H1 (cell line): Measurements from ENCODE around the gene LGALS4. TPM values are rescaled to one million over a fixed set of nuclear protein-coding genes. Genes with fewer than 3 reads are reported as not detected.

Source experiments
- CBX8 ChIP-seq: fragments of 300-800, 300-1000 bp; sonication (generic); IDR thresholded peaks from 2 replicates; pipeline ENCODE4 v1.7.1; 2016; ENCODE audit warnings: low read depth, low read length, borderline replicate concordance
- CEBPB ChIP-seq: IDR thresholded peaks from 2 replicates; pipeline ENCODE4 v1.6.1; 2012; ENCODE audit warnings: low read depth, low read length
- CTBP2 ChIP-seq: IDR thresholded peaks from 2 replicates; pipeline ENCODE4 v1.7.0; 2011; ENCODE audit warnings: borderline replicate concordance, mild to moderate bottlenecking, moderate library complexity, mixed read lengths, low read length; ENCODE audit not compliant: insufficient read depth, insufficient read length
- EZH2 ChIP-seq: fragments of 200-600 bp; sonication (generic); IDR thresholded peaks from 2 replicates; pipeline ENCODE4 v1.7.1; 2012; ENCODE audit warnings: low read depth, mild to moderate bottlenecking, moderate library complexity, low read length, inconsistent platforms; ENCODE audit not compliant: severe bottlenecking
- HDAC6 ChIP-seq: IDR thresholded peaks from one replicate; pipeline ENCODE4 v1.7.1; 2012; ENCODE audit warnings: low read depth, mild to moderate bottlenecking, inconsistent platforms, low read length, moderate library complexity
- JUN ChIP-seq: IDR thresholded peaks from 2 replicates; pipeline ENCODE4 v1.6.1; 2011; ENCODE audit warnings: low read depth, mild to moderate bottlenecking, improper control_type of control experiment, low read length
- KDM4A ChIP-seq: IDR thresholded peaks from one replicate; pipeline ENCODE4 v1.7.1; 2012; ENCODE audit warnings: low read depth, mild to moderate bottlenecking, moderate library complexity, low read length, inconsistent platforms; ENCODE audit not compliant: severe bottlenecking
- KDM5A ChIP-seq: fragments of 200-600 bp; IDR thresholded peaks from 2 replicates; pipeline ENCODE4 v1.7.1; 2012; ENCODE audit warnings: mild to moderate bottlenecking, low read length, inconsistent platforms, mixed read lengths
- PHF8 ChIP-seq: fragments of 200-600 bp; sonication (generic); conservative IDR thresholded peaks from 2 replicates; pipeline ENCODE4 v1.7.1; 2012; ENCODE audit warnings: low read depth, mild to moderate bottlenecking, inconsistent platforms, low read length, moderate library complexity
- RFX5 ChIP-seq: IDR thresholded peaks from 2 replicates; pipeline ENCODE4 v1.6.1; 2011; ENCODE audit warnings: low read depth, low read length, improper control_type of control experiment, borderline replicate concordance
- SAP30 ChIP-seq: fragments of 300-600 bp; sonication (generic); IDR thresholded peaks from 2 replicates; pipeline ENCODE4 v1.7.1; 2012; ENCODE audit warnings: low read length, moderate library complexity, mild to moderate bottlenecking, inconsistent platforms; ENCODE audit not compliant: insufficient read depth, insufficient replicate concordance
- SIRT6 ChIP-seq: IDR thresholded peaks from one replicate; pipeline ENCODE4 v1.7.1; 2012; ENCODE audit warnings: low read length, inconsistent platforms
- SUZ12 ChIP-seq: fragments of 200-600 bp; sonication (generic); IDR thresholded peaks from 2 replicates; pipeline ENCODE4 v1.6.1; 2012; ENCODE audit warnings: mild to moderate bottlenecking, inconsistent platforms, low read length, moderate library complexity, mixed read lengths
- TAF7 ChIP-seq: optimal IDR thresholded peaks from 2 replicates; pipeline ENCODE3; 2011; ENCODE audit warnings: low read depth, mild to moderate bottlenecking, inconsistent platforms, low read length, moderate library complexity, borderline replicate concordance
- TCF12 ChIP-seq: IDR thresholded peaks from 2 replicates; pipeline ENCODE4 v1.6.1; 2011; ENCODE audit warnings: low read depth, mild to moderate bottlenecking, low read length
- TEAD4 ChIP-seq: IDR thresholded peaks from 2 replicates; pipeline ENCODE4 v1.6.1; 2012; ENCODE audit warnings: low read depth, low read length, inconsistent platforms, mixed read lengths
- polyA plus RNA-seq, 7 experiments: library from polyadenylated mRNA; depleted of rRNA in 3 of 7; stranded (reverse) in 5 of 7; unstranded in 2 of 7; fragments of >200 nt in 5 of 7; fragments of 200-250 nt in 2 of 7; gene quantifications; 1 replicate in 5 of 7; 2 replicates in 1 of 7; 4 replicates in 1 of 7; pipeline versions ENCODE4 v1.2.1 to v1.2.3, GENCODE V29; 2011 to 2013; ENCODE audit warnings: missing spikeins in 2 of 7, mixed read lengths in 2 of 7
- total RNA-seq: library from RNA; stranded (reverse); fragmentation: NEBNext Ultra II Directional; extraction: Animal tissue kit (Norgen Biotek cat#: 25700); gene quantifications from 2 replicates; pipeline ENCODE4 v1.2.1, GENCODE V29; 2021
- TF ChIP-seq, protein P1 (sequence below): IDR thresholded peaks from 2 replicates; pipeline ENCODE4 v1.6.1; 2011; ENCODE audit warnings: low read length, improper control_type of control experiment
- TF ChIP-seq, protein P2 (sequence below): IDR thresholded peaks from 2 replicates; pipeline ENCODE4 v1.6.1; 2011; ENCODE audit warnings: low read depth, mild to moderate bottlenecking, low read length; ENCODE audit not compliant: insufficient read depth

LGALS4 gene
- total and polyA plus RNA-seq, 2 of the 8 experiments (the other 6 are each of a cell fraction or from before 2014, with no cell fraction given), result 0.32 to 0.37 TPM

DNA sequence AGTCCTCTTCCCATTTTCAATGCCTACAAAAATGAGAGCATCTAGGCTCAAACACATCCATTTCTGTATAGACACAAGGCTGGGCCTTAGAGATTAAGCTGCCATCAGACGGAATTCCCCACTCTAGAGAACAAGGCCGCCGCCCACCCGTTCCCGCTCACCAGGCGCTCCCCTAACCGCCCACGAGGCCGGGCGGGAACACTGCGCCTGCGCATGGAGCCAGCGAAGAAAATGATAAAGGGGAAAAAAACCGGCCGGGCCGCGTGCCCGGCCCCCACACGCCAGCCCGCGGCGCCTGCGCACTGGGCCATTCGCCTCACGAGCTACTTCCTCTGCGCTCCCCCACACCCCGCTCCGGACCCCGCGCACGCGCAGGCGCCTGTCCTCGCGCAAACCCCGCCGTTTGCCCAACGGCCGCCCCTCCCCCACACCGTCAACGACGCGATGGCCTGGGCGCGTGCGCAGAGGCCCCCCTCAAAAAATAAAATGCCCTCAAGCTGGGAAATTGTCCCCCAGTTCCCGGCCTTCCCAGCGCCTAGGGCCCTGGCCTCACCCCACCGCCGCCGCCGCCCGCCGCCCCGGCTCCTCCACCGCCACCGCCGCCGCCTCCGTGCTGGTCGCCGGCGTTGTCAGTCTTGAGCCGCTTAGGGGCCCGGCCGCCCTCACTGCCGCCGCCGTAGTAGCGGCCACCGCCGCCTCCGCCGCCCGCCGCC lies 36.6 kb upstream of the LGALS4 start (continued):
- TF ChIP-seq HDAC6 (no peak), KDM5A (no peak), SUZ12 (no peak), TAF7 (no peak), TEAD4 (no peak), JUN (no peak), SAP30 (no peak), KDM4A (no peak), RFX5 (no peak), TCF12 (no peak), CBX8 (no peak), SIRT6 (no peak), PHF8 (peak; percentile 92), EZH2 (no peak), CEBPB (no peak), CTBP2 (no peak)
- TF ChIP-seq, protein P1, sequence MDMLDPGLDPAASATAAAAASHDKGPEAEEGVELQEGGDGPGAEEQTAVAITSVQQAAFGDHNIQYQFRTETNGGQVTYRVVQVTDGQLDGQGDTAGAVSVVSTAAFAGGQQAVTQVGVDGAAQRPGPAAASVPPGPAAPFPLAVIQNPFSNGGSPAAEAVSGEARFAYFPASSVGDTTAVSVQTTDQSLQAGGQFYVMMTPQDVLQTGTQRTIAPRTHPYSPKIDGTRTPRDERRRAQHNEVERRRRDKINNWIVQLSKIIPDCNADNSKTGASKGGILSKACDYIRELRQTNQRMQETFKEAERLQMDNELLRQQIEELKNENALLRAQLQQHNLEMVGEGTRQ, result peak; percentile 27; the same call in 1 of the 2 replicates
- TF ChIP-seq, protein P2, sequence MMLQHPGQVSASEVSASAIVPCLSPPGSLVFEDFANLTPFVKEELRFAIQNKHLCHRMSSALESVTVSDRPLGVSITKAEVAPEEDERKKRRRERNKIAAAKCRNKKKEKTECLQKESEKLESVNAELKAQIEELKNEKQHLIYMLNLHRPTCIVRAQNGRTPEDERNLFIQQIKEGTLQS, result peak; percentile 38; the same call in 1 of the 2 replicates
- TF ChIP-seq, all 59 proteins: peak for 14
